HFFc6 (cell line): ENCODE results near the gene POU3F3. TPM values are rescaled to one million over a fixed set of nuclear protein-coding genes. Genes with fewer than 3 reads are reported as not detected.

Experiments
- DNase-seq: peaks from one replicate; pipeline ENCODE4 v3.0.0-alpha.2; 2018
- H3K27ac Mint-ChIP-seq: 2 replicates; pipeline ENCODE4 v1.8.0; 2020; ENCODE audit warnings: mild to moderate bottlenecking, mixed read lengths
- H3K27me3 Mint-ChIP-seq: 2 replicates; pipeline ENCODE4 v1.8.0; 2021; ENCODE audit warnings: mild to moderate bottlenecking, moderate library complexity, mixed read lengths; ENCODE audit not compliant: insufficient read depth
- H3K36me3 Mint-ChIP-seq: 2 replicates; pipeline ENCODE4 v1.8.0; 2021; ENCODE audit warnings: low read depth, mixed read lengths
- H3K4me1 Mint-ChIP-seq: 2 replicates; pipeline ENCODE4 v1.8.0; 2020; ENCODE audit warnings: low read depth, mixed read lengths
- H3K4me3 Mint-ChIP-seq: 2 replicates; pipeline ENCODE4 v1.8.0; 2020; ENCODE audit warnings: mild to moderate bottlenecking, moderate library complexity, mixed read lengths
- H3K9me3 Mint-ChIP-seq: 2 replicates; pipeline ENCODE4 v1.8.0; 2020; ENCODE audit warnings: mild to moderate bottlenecking, mixed read lengths
- total RNA-seq, 6 experiments: library from RNA; stranded (reverse); fragmentation: NEBNext Ultra II Directional; extraction: Animal tissue kit (Norgen Biotek cat#: 25700); gene quantifications; 2 replicates in 1 of 6; 3 replicates in 5 of 6; pipeline ENCODE4 v1.2.3, GENCODE V29; 2021
- TF ChIP-seq, protein P1 (sequence below): fragments of 200-600 bp; sonication (generic); IDR thresholded peaks from 2 replicates; pipeline ENCODE4 v1.5.0; 2021; ENCODE audit warnings: antibody characterized with exemption, mild to moderate bottlenecking

The POU3F3 gene
- total RNA-seq, 6 experiments from 2014 or later: not detected

DNA sequence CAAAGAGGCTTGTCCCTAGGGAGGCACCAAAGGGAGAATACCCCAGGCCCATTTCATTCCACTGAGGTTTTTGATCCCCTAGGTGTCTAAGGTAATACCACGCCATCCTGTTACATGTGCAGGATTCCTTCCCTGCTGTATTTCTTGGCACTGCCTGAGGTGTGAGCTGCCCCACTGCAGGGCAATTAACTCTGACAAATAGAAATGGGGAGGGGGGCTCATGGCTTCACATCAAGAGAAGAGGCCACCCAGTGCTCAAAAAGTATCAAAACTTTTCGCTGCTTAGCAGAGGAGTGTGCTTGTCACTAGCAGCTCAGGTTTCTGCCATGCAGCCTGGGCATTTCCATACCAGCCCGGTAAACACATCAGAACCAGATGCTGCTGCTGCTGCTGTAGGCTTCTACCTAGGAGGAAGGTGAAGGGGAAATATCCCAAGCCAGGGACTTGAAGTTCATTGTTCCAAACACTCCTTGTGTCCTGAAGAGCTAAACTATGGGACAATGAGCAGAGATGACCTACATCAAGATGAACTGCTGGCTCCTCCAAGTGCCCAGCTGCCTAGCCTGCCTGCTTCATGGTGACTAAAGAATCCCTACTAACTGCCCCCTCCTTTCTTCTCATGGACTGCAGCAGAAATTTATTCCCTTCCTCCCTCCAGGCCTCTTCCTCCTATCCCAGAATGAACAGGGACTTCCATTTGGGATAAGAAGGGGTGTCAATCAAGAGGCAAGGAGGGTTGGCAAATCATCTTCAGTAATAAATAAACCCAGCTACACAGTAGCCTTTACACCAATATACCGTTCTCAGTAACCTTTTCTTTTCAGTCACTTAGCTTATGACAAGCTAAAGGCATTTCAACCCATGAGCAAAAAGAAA is 16.4 kb downstream of the POU3F3 start:
- H3K27me3 Mint-ChIP-seq: peaks cover 40% of the 10 kb centered on the region
- no peak for DNase-seq
- no peak overlapping the region for H3K27ac Mint-ChIP-seq
- no peaks in the 10 kb centered on the region for H3K9me3 Mint-ChIP-seq
- TF ChIP-seq, protein P1, sequence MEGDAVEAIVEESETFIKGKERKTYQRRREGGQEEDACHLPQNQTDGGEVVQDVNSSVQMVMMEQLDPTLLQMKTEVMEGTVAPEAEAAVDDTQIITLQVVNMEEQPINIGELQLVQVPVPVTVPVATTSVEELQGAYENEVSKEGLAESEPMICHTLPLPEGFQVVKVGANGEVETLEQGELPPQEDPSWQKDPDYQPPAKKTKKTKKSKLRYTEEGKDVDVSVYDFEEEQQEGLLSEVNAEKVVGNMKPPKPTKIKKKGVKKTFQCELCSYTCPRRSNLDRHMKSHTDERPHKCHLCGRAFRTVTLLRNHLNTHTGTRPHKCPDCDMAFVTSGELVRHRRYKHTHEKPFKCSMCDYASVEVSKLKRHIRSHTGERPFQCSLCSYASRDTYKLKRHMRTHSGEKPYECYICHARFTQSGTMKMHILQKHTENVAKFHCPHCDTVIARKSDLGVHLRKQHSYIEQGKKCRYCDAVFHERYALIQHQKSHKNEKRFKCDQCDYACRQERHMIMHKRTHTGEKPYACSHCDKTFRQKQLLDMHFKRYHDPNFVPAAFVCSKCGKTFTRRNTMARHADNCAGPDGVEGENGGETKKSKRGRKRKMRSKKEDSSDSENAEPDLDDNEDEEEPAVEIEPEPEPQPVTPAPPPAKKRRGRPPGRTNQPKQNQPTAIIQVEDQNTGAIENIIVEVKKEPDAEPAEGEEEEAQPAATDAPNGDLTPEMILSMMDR: no peak
- peaks cover 6% of the 10 kb centered on the region; the same call in 1 of the 2 replicates for H3K4me1 Mint-ChIP-seq
- H3K4me3 Mint-ChIP-seq: no peak overlapping the region
- H3K36me3 Mint-ChIP-seq: no peaks in the 10 kb centered on the region

DNA sequence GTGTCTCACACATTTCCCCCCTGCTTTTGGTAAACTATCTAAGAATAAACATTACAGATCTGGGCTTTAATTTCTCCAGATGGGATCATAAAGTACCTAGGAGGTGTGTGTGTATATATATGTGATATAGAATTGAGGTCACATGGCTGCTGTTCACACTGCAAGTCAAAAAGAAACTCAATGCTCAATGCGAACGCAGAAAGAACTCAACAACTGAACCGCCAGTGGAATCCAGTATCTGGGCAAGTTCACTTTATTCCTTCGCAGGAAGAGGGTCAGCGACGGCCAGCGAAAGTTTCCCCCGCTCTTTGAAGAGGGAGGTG is 17.7 kb downstream of the POU3F3 start:
- H3K36me3 Mint-ChIP-seq: no peaks in the 10 kb centered on the region
- H3K27me3 Mint-ChIP-seq: peaks cover 32% of the 10 kb centered on the region
- TF ChIP-seq, protein P1: no peak
- no peak overlapping the region; the same call in 1 of the 2 replicates for H3K4me3 Mint-ChIP-seq
- H3K9me3 Mint-ChIP-seq: no peaks in the 10 kb centered on the region
- no peak overlapping the region for H3K27ac Mint-ChIP-seq
- peaks cover 6% of the 10 kb centered on the region; the same call in 1 of the 2 replicates for H3K4me1 Mint-ChIP-seq
- no peak for DNase-seq

DNA sequence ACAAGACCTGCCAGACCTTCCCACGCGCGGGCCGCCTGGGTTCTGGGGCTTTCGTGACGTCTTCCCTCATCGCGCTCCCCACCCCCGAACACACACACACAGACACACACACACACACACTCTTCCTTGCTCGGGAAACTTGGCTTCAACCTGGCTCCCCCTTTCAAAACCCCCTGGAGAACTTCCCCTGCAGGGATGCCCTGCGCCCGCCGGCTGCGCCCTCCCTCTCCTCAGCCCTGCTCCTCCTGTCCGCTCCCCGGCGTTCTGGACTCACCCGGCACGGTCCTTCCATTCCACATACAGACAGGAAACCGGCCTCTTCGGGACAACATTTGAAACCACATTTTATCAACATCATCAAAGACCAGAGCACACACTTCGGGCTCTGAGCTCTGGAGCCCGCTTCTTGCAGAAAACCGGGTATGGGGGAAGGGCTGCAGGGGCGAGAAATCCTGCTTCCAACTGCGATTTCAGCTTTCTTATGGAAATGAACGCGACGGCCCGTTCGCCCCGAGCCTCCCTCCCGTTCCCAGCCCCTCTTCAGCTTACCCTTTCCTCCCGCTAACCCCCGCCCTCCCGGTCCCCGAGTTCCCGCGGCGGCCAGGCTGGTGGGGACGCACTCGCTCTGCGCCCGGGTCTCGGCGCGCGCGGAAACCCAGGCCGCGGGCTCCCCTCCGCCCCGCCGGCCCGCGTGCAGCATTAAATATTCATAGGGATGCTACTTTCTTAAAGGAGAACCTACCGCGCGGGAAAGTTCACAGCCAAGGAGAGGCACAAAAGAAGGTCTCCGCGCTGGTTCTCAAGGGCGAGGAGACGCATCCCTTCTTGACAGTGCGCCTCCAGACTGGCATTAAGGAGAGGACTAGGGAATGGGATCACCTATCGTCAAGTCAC is 18.3 kb downstream of the POU3F3 start:
- no peak for DNase-seq
- Mint-ChIP-seq H3K4me1 (peaks cover 6% of the 10 kb centered on the region; the same call in 1 of the 2 replicates), H3K36me3 (no peaks in the 10 kb centered on the region), H3K27ac (no peak overlapping the region), H3K9me3 (no peaks in the 10 kb centered on the region), H3K4me3 (peak overlapping the region; percentile 30; the same call in 1 of the 2 replicates), H3K27me3 (peaks cover 30% of the 10 kb centered on the region)
- TF ChIP-seq, protein P1: no peak

DNA sequence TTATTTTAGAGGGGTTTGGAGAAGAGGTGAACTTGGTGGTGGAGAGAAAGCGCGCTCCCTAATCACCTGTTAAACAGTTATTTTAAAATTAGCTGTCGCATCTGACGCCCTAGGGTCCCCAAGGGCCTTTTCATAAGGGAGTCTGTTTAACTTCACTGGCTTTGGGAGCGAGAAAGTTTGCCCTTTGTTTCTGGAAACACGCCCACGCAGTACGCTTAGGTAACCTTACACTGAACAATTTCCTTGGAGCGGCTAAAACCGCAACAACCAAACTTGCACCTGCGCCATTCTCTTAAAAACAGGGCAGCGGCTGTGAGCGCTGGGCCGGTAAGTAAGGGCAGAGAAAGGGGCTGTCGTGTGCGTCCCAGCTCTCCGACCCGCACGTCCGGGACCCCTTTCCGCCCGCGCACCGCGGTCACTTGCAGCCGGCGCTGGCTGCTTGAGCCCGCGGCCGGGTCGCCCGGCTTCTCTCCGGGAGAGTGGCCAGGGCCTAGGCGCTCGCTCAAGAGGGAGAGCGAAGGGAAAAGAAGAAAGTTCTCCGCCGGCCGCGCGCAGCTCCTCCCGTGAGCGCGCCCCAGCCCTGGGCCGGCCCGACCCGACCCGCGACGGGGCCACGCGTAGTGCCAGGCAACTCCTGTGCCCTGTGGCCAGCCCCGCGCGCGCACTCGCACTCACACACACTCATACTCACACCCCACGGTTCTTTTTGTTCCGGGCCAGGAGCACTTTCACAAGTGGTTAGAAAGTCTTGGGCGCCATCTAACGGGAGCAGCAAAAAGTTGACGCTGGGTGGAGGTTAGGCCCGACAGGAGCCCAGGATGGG is 19.2 kb downstream of the POU3F3 start:
- Mint-ChIP-seq H3K27ac (no peak overlapping the region), H3K4me3 (peak overlapping the region; percentile 54; the same call in 1 of the 2 replicates), H3K27me3 (peaks cover 30% of the 10 kb centered on the region), H3K4me1 (peaks cover 6% of the 10 kb centered on the region; the same call in 1 of the 2 replicates), H3K36me3 (no peaks in the 10 kb centered on the region), H3K9me3 (no peaks in the 10 kb centered on the region)
- DNase-seq: peak; percentile 58
- TF ChIP-seq, protein P1: peak; percentile 66

DNA sequence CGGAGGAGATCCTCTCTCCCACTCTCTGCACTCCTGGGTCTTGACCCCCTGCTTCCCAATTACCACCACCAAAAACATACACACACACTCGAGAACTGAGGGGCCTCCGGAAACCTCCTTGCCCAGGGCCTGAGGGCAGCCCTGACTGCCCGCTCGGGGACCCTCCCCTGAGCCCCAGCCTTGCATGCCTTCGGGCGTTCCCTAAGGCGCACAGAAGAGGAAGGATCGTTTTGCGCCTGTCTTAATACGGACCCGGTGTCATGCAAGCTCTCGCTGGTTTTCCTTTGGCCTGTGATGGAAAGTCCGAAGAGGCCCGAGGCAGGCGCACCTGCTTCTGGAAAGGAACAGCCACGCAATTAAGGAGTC is 19.8 kb downstream of the POU3F3 start:
- Mint-ChIP-seq H3K27me3 (peaks cover 28% of the 10 kb centered on the region), H3K4me1 (peaks cover 6% of the 10 kb centered on the region; the same call in 1 of the 2 replicates), H3K27ac (no peak overlapping the region), H3K9me3 (no peaks in the 10 kb centered on the region), H3K36me3 (no peaks in the 10 kb centered on the region), H3K4me3 (peak overlapping the region; percentile 54; the same call in 1 of the 2 replicates)
- no peak for DNase-seq
- TF ChIP-seq, protein P1: no peak
